Body of pancreas (tissue), 4 donors: ENCODE measurements around the gene ADAMTS7.
A peak's percentile ranks its signal among the peaks of the same experiment; 100 is the strongest.
"Not testable (repeated sequence)": the region's sequence is repeated elsewhere in the genome, so short reads cannot be mapped to it uniquely, and the experiment has no call there.

Source experiments
- POLR2A ChIP-seq, 3 donors: fragments of 450-650 bp; IDR thresholded peaks; one replicate each; pipeline ENCODE4 v1.6.1; 2016; ENCODE audit warnings: antibody characterized with exemption in 3 of 3, mild to moderate bottlenecking in 2 of 3
- TF ChIP-seq, protein P1 (sequence below), 7 experiments: fragments of 450-650 bp in 4 of 7; fragments of 200-600 bp in 3 of 7; sonication (generic) in 3 of 7; IDR thresholded peaks; one replicate each; pipeline ENCODE4 v1.5.1; 2016 to 2019; ENCODE audit warnings: antibody characterized with exemption in 7 of 7

DNA sequence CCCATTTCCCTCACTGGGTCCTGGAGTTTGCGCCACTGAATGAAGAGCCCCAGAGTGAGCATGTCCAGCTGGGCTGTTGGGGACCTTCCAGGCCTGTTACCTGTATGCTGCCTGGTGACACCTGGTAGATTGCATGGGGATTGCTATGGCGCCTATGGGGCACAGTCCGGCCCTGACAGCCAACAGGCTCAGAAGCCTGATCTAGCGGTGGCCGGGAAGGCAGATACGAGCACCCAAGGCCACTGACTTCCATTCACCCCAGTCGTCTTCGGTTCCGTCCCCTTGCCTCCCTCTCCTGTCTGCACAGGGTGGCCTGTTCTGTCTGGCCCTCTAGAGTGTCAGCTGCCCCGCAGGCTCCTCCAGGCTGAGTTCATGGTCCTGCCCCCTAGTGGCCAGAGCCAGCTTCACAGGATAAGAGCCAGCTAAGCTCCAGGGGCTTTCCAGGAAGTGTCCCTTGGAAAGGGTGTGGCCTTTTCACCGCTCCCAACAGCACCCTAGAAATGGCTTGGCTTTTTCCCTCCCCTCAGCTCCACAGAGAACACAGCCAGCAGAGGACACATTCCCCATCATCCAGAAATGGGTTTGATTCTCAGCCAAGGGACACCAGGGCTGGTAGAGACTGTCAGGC lies 73.2 kb downstream of the ADAMTS7 start:
- TF ChIP-seq POLR2A (IDR thresholded peaks at IDR 0.05) = not testable (repeated sequence)
- TF ChIP-seq, protein P1, sequence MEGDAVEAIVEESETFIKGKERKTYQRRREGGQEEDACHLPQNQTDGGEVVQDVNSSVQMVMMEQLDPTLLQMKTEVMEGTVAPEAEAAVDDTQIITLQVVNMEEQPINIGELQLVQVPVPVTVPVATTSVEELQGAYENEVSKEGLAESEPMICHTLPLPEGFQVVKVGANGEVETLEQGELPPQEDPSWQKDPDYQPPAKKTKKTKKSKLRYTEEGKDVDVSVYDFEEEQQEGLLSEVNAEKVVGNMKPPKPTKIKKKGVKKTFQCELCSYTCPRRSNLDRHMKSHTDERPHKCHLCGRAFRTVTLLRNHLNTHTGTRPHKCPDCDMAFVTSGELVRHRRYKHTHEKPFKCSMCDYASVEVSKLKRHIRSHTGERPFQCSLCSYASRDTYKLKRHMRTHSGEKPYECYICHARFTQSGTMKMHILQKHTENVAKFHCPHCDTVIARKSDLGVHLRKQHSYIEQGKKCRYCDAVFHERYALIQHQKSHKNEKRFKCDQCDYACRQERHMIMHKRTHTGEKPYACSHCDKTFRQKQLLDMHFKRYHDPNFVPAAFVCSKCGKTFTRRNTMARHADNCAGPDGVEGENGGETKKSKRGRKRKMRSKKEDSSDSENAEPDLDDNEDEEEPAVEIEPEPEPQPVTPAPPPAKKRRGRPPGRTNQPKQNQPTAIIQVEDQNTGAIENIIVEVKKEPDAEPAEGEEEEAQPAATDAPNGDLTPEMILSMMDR (IDR thresholded peaks at IDR 0.05) = peak in 6 of 7 experiments; percentile 4 to 60 (median 42)
